Panc1 (cell line): ENCODE results near the gene CDC42BPA. TPM values are rescaled to one million over a fixed set of nuclear protein-coding genes. Genes with fewer than 3 reads are reported as not detected.

Experiments
- ATAC-seq: fragments of 200-7000 bp; cut with Tn5 transposase; 2 replicates; pipeline ENCODE4 v1.9.1; 2020; ENCODE audit warnings: mild to moderate bottlenecking, moderate library complexity
- BruUV-seq: library from RNA; stranded (reverse); fragments of 400-500 nt; replicated peaks from 2 replicates; lab custom pipeline; 2021; lab: Mats Ljungman, UMichigan
- CTCF ChIA-PET: fragments of 300-600 bp; sonication (Branson Sonifier 250); formaldehyde crosslinking; loops from one replicate; lab custom pipeline; 2022; ENCODE audit warnings: antibody characterized with exemption; lab: Charles Lee
- POLR2A ChIA-PET: fragments of 300-600 bp; sonication (Branson Sonifier 250); formaldehyde crosslinking; loops from one replicate; lab custom pipeline; 2022; ENCODE audit warnings: antibody characterized with exemption; lab: Charles Lee
- DNase-seq: peaks from one replicate; pipeline ENCODE4 v3.0.0-alpha.2; 2010; ENCODE audit warnings: low read depth, low spot score
- H3K27ac ChIP-seq: 2 replicates; pipeline ENCODE4 v1.5.1; 2011; ENCODE audit warnings: mild to moderate bottlenecking, low read length, inconsistent platforms
- H3K27me3 ChIP-seq: fragments of 200-500 bp; sonication (Bioruptor generic); 2 replicates; pipeline ENCODE4 v1.6.0; 2014; ENCODE audit warnings: low read length, inconsistent platforms; ENCODE audit not compliant: control insufficient read depth, insufficient read depth
- H3K36me3 ChIP-seq: fragments of 200-500 bp; sonication (Bioruptor generic); 2 replicates; pipeline ENCODE4 v1.5.1; 2014; ENCODE audit warnings: inconsistent platforms, mild to moderate bottlenecking, low read length, moderate library complexity; ENCODE audit not compliant: control insufficient read depth, insufficient read depth
- H3K4me1 ChIP-seq: 2 replicates; pipeline ENCODE4 v1.5.1; 2011; ENCODE audit warnings: inconsistent platforms, mild to moderate bottlenecking, low read length, moderate library complexity; ENCODE audit not compliant: control insufficient read depth, insufficient read depth
- H3K4me3 ChIP-seq, 2 experiments: 2 replicates each; pipeline ENCODE4 v1.5.1; 2011 to 2012; ENCODE audit warnings: low read depth in 2 of 2, low read length in 2 of 2, mild to moderate bottlenecking in 2 of 2, inconsistent platforms in 1 of 2, moderate library complexity in 1 of 2
- H3K9me3 ChIP-seq: fragments of 200-500 bp; sonication (Bioruptor generic); 2 replicates; pipeline ENCODE4 v1.5.1; 2014; ENCODE audit warnings: low read depth, mild to moderate bottlenecking, inconsistent platforms, low read length, moderate library complexity; ENCODE audit not compliant: control insufficient read depth, insufficient read depth
- CTCF ChIP-seq: fragments of 450-650 bp; IDR thresholded peaks from 2 replicates; pipeline ENCODE4 v1.5.1; 2017; ENCODE audit warnings: mild to moderate bottlenecking
- POLR2AphosphoS5 ChIP-seq: IDR thresholded peaks from 2 replicates; pipeline ENCODE4 v1.6.1; 2012; ENCODE audit warnings: mild to moderate bottlenecking, low read depth, low read length, moderate library complexity
- REST ChIP-seq, 2 experiments: IDR thresholded peaks; 2 replicates each; pipeline ENCODE4 v1.6.1; 2011 to 2012; ENCODE audit warnings: low read depth in 2 of 2, control low read depth in 1 of 2, low read length in 1 of 2, mild to moderate bottlenecking in 1 of 2, moderate library complexity in 1 of 2; ENCODE audit not compliant: insufficient read depth in 1 of 2
- SIN3A ChIP-seq: IDR thresholded peaks from 2 replicates; pipeline ENCODE4 v1.6.1; 2012; ENCODE audit warnings: low read depth, mild to moderate bottlenecking, low read length, moderate library complexity, borderline replicate concordance; ENCODE audit not compliant: insufficient read depth
- TCF7L2 ChIP-seq: IDR thresholded peaks from 2 replicates; pipeline ENCODE4 v1.6.1; 2011; ENCODE audit warnings: mild to moderate bottlenecking, low read depth, low read length, inconsistent platforms
- in situ Hi-C: cut with HindIII; loops from 2 replicates; pipeline ENCODE4 v1.10.0; 2016; ENCODE audit warnings: low sequenced_read_pairs, low pct_unique_long_range_greater_than_20kb
- intact Hi-C: fragments of 100-400 bp; cut with micrococcal nuclease; formaldehyde crosslinking; loops from one replicate; pipeline ENCODE4 v1.10.0; 2022; ENCODE audit not compliant: unreplicated experiment
- total RNA-seq: library from RNA; stranded (reverse); gene quantifications from one replicate; pipeline ENCODE4 v1.2.1, GENCODE V29; 2021; ENCODE audit not compliant: unreplicated experiment

Gene CDC42BPA
- total RNA-seq, 1 experiment from 2014 or later, result 32.8 TPM

- ChIA-PET POLR2A (no interaction called here), CTCF (no interaction called here)
- H3K27ac ChIP-seq, result no peak overlapping the region
- BruUV-seq, result no TSS peak
- ATAC-seq (no peak), DNase-seq (no peak)
- no peak overlapping the region for H3K4me3 ChIP-seq
- H3K27me3 ChIP-seq, result no peaks in the 10 kb centered on the region
- in situ Hi-C loops, result no loop called here
- TF ChIP-seq TCF7L2, result no peak
- no peak for TF ChIP-seq POLR2AphosphoS5
- no peak for TF ChIP-seq SIN3A
- TF ChIP-seq CTCF, result no peak
- TF ChIP-seq REST (IDR thresholded peaks at IDR 0.05; ENCODE audit: insufficient read depth in 1 of 2, low read depth in 2 of 2, low read length in 1 of 2), result no peak
- no peaks in the 10 kb centered on the region for H3K4me1 ChIP-seq
- no peaks in the 10 kb centered on the region for H3K9me3 ChIP-seq
- no peaks in the 10 kb centered on the region; the same call in none of the 2 replicates for H3K36me3 ChIP-seq
- intact Hi-C loops, result no loop called here
Measured at GRCh38 chr1:227094249-227094966, 223.9 kb downstream of the CDC42BPA start.

GRCh38 chr1:227093309-227093708 is 225.0 kb downstream of the CDC42BPA start:
- Histone ChIP-seq H3K4me3 (no peak overlapping the region), H3K27me3 (no peaks in the 10 kb centered on the region), H3K4me1 (no peaks in the 10 kb centered on the region), H3K36me3 (no peaks in the 10 kb centered on the region; the same call in 1 of the 2 replicates), H3K9me3 (no peaks in the 10 kb centered on the region), H3K27ac (no peak overlapping the region)
- intact Hi-C loops (no loop called here), in situ Hi-C loops (no loop called here)
- ATAC-seq, result no peak
- TF ChIP-seq CTCF (no peak), TCF7L2 (no peak), REST (IDR thresholded peaks at IDR 0.05; ENCODE audit: insufficient read depth in 1 of 2, low read depth in 2 of 2, low read length in 1 of 2) (no peak), SIN3A (no peak), POLR2AphosphoS5 (no peak)
- no peak for DNase-seq
- POLR2A ChIA-PET, result no interaction called here
- no TSS peak for BruUV-seq
- CTCF ChIA-PET, result no interaction called here
